H1 (cell line): ENCODE measurements around the gene TMEM235. TPM values are rescaled to one million over a fixed set of nuclear protein-coding genes. Genes with fewer than 3 reads are reported as not detected.

Experiments used
- ASH2L ChIP-seq: fragments of 200-600, 300-600 bp; sonication (generic); IDR thresholded peaks from one replicate; pipeline ENCODE4 v1.7.1; 2017; ENCODE audit warnings: low read length
- BCL11A ChIP-seq, 2 experiments: IDR thresholded peaks; one replicate each; pipeline ENCODE4 v1.6.1; 2011; ENCODE audit warnings: low read depth in 2 of 2, low read length in 2 of 2, mild to moderate bottlenecking in 2 of 2
- CREB1 ChIP-seq: IDR thresholded peaks from 2 replicates; pipeline ENCODE4 v1.6.1; 2012; ENCODE audit warnings: inconsistent platforms
- CTCF ChIP-seq, 3 experiments: IDR thresholded peaks; 1 replicate in 2 of 3; 2 replicates in 1 of 3; pipeline versions ENCODE4 v1.5.1 to v1.6.1; 2011; ENCODE audit warnings: low read length in 3 of 3, mild to moderate bottlenecking in 3 of 3, inconsistent platforms in 2 of 3, low read depth in 1 of 3, moderate library complexity in 1 of 3; ENCODE audit not compliant: insufficient read depth in 1 of 3; ENCODE audit errors: control extremely low read depth in 1 of 3
- E2F6 ChIP-seq: IDR thresholded peaks from 2 replicates; pipeline ENCODE4 v1.6.1; 2012; ENCODE audit warnings: inconsistent platforms
- EP300 ChIP-seq, 2 experiments: IDR thresholded peaks; 1 replicate in 1 of 2; 2 replicates in 1 of 2; pipeline ENCODE4 v1.6.1; 2011 to 2012; ENCODE audit warnings: low read depth in 2 of 2, low read length in 2 of 2, mild to moderate bottlenecking in 2 of 2, borderline replicate concordance in 1 of 2, inconsistent platforms in 1 of 2, moderate library complexity in 1 of 2
- EZH2 ChIP-seq: fragments of 200-600 bp; sonication (generic); IDR thresholded peaks from 2 replicates; pipeline ENCODE4 v1.7.1; 2012; ENCODE audit warnings: low read depth, mild to moderate bottlenecking, moderate library complexity, low read length, inconsistent platforms; ENCODE audit not compliant: severe bottlenecking
- GTF2F1 ChIP-seq: IDR thresholded peaks from 2 replicates; pipeline ENCODE4 v1.6.1; 2012; ENCODE audit warnings: low read depth, low read length, improper control_type of control experiment, borderline replicate concordance
- HDAC6 ChIP-seq: IDR thresholded peaks from one replicate; pipeline ENCODE4 v1.7.1; 2012; ENCODE audit warnings: low read depth, mild to moderate bottlenecking, inconsistent platforms, low read length, moderate library complexity
- KDM5A ChIP-seq: fragments of 200-600 bp; IDR thresholded peaks from 2 replicates; pipeline ENCODE4 v1.7.1; 2012; ENCODE audit warnings: mild to moderate bottlenecking, low read length, inconsistent platforms, mixed read lengths
- POLR2AphosphoS5 ChIP-seq: IDR thresholded peaks from 2 replicates; pipeline ENCODE4 v1.6.1; 2011; ENCODE audit warnings: low read depth, low read length
- RAD21 ChIP-seq, 2 experiments: IDR thresholded peaks in 1 of 2; conservative IDR thresholded peaks in 1 of 2; 2 replicates each; pipeline ENCODE4 v1.6.1; 2011; ENCODE audit warnings: low read depth in 2 of 2, low read length in 2 of 2, improper control_type of control experiment in 1 of 2, inconsistent platforms in 1 of 2, mild to moderate bottlenecking in 1 of 2, moderate library complexity in 1 of 2
- SIN3A ChIP-seq, 2 experiments: IDR thresholded peaks in 1 of 2; conservative IDR thresholded peaks in 1 of 2; 2 replicates each; pipeline ENCODE4 v1.6.1; 2011 to 2012; ENCODE audit warnings: low read length in 2 of 2, improper control_type of control experiment in 1 of 2, low read depth in 1 of 2, mild to moderate bottlenecking in 1 of 2
- SP1 ChIP-seq: IDR thresholded peaks from 2 replicates; pipeline ENCODE4 v1.6.1; 2011; ENCODE audit warnings: low read depth, low read length
- SP4 ChIP-seq: IDR thresholded peaks from 2 replicates; pipeline ENCODE4 v1.6.1; 2012; ENCODE audit warnings: low read length, inconsistent platforms
- TBP ChIP-seq: IDR thresholded peaks from 2 replicates; pipeline ENCODE4 v1.6.1; 2011; ENCODE audit warnings: low read depth, low read length, improper control_type of control experiment
- USF2 ChIP-seq: IDR thresholded peaks from 2 replicates; pipeline ENCODE4 v1.6.1; 2011; ENCODE audit warnings: low read length, improper control_type of control experiment
- polyA plus RNA-seq, 7 experiments: library from polyadenylated mRNA; depleted of rRNA in 3 of 7; stranded (reverse) in 5 of 7; unstranded in 2 of 7; fragments of >200 nt in 5 of 7; fragments of 200-250 nt in 2 of 7; gene quantifications; 1 replicate in 5 of 7; 2 replicates in 1 of 7; 4 replicates in 1 of 7; pipeline versions ENCODE4 v1.2.1 to v1.2.3, GENCODE V29; 2011 to 2013; ENCODE audit warnings: missing spikeins in 2 of 7, mixed read lengths in 2 of 7
- total RNA-seq: library from RNA; stranded (reverse); fragmentation: NEBNext Ultra II Directional; extraction: Animal tissue kit (Norgen Biotek cat#: 25700); gene quantifications from 2 replicates; pipeline ENCODE4 v1.2.1, GENCODE V29; 2021

TMEM235 gene
- total and polyA plus RNA-seq, 2 of the 8 experiments (the other 6 are each of a cell fraction or from before 2014, with no cell fraction given), result 0.05 to 0.15 TPM

GRCh38 chr17:78214016-78214705, 17.3 kb upstream of the TMEM235 start, which contains the start of gene BIRC5 (continued):
- TF ChIP-seq EZH2, result no peak
- peak; percentile 60 for TF ChIP-seq SP1
- TF ChIP-seq USF2, result peak; percentile 33; the same call in 1 of the 2 replicates
- TF ChIP-seq SIN3A (conservative IDR thresholded peaks at IDR 0.05 in 1 of 2, IDR thresholded peaks at IDR 0.05 in 1 of 2; ENCODE audit: low read depth in 1 of 2, low read length in 2 of 2), result peak; percentile 89 to 98; a peak in 3 of 4 replicates
- peak; percentile 67; the same call in 1 of the 2 replicates for TF ChIP-seq TBP
- peak; percentile 53; the same call in 1 of the 2 replicates for TF ChIP-seq CREB1
- peak; percentile 51 for TF ChIP-seq ASH2L
- TF ChIP-seq CTCF (IDR thresholded peaks at IDR 0.05; ENCODE audit: control extremely low read depth in 1 of 3, insufficient read depth in 1 of 3, low read depth in 1 of 3, low read length in 3 of 3), result no peak
- TF ChIP-seq RAD21 (IDR thresholded peaks at IDR 0.05 in 1 of 2, conservative IDR thresholded peaks at IDR 0.05 in 1 of 2; ENCODE audit: low read depth in 2 of 2, low read length in 2 of 2), result peak in 1 of 2 experiments; percentile 1; a peak in 1 of 4 replicates
- TF ChIP-seq KDM5A, result peak; percentile 72
- no peak for TF ChIP-seq BCL11A (IDR thresholded peaks at IDR 0.05; ENCODE audit: low read depth in 2 of 2, low read length in 2 of 2)
- peak; percentile 76; the same call in 1 of the 2 replicates for TF ChIP-seq SP4
- peak; percentile 85 for TF ChIP-seq E2F6
- TF ChIP-seq EP300 (IDR thresholded peaks at IDR 0.05; ENCODE audit: borderline replicate concordance in 1 of 2, low read depth in 2 of 2, low read length in 2 of 2), result no peak
- no peak for TF ChIP-seq HDAC6
- TF ChIP-seq GTF2F1, result no peak
- no peak for TF ChIP-seq POLR2AphosphoS5
